GM21390 (cell line): ENCODE data around the gene FTCD.
"Not testable (repeated sequence)": the region's sequence is repeated elsewhere in the genome, so short reads cannot be mapped to it uniquely, and the experiment has no call there.

Experiments
- ATAC-seq: cut with Tn5 transposase; IDR thresholded peaks from one replicate; pipeline ENCODE4 v1.9.1; 2021; ENCODE audit not compliant: unreplicated experiment

Gene FTCD

DNA sequence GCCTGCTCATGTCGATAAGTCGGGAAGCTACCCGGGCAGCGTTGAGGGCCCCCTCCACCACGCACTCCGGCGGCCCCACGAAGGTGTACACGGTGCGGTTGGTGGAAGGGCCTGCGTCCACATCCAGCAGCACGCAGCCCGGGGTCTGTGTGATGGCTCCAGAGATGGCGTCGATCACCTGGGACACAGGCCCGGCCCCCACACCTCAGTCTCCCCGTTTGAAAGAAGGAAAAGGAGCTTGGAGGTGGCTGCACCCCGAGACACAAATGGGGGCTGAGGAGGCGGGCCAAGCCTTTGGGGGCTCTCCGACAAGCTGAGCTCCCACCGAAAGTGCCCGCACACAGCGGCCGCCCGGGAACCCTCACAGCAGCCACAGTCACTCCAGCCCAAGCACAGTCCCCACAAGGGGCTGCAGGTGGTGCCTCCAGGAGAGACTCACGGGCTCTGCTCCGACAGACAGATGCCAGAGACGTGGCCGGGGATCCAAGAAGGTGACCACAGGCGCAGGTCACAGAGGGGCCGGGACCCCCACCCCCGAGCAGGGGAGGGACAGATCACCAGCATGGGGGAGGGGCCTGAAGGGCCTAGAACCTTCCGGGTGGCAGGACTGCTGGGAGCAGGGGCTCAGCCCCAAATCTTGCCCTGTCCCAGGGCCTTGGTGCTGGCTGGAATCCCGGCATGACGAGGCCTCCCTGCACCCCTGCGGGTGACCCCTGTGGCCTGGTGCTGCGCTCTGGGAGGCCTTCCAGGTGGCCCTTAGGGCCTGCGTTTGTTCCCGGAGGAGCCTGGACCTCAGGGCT is 1.0 kb downstream of the FTCD start:
- ATAC-seq = no peak

DNA sequence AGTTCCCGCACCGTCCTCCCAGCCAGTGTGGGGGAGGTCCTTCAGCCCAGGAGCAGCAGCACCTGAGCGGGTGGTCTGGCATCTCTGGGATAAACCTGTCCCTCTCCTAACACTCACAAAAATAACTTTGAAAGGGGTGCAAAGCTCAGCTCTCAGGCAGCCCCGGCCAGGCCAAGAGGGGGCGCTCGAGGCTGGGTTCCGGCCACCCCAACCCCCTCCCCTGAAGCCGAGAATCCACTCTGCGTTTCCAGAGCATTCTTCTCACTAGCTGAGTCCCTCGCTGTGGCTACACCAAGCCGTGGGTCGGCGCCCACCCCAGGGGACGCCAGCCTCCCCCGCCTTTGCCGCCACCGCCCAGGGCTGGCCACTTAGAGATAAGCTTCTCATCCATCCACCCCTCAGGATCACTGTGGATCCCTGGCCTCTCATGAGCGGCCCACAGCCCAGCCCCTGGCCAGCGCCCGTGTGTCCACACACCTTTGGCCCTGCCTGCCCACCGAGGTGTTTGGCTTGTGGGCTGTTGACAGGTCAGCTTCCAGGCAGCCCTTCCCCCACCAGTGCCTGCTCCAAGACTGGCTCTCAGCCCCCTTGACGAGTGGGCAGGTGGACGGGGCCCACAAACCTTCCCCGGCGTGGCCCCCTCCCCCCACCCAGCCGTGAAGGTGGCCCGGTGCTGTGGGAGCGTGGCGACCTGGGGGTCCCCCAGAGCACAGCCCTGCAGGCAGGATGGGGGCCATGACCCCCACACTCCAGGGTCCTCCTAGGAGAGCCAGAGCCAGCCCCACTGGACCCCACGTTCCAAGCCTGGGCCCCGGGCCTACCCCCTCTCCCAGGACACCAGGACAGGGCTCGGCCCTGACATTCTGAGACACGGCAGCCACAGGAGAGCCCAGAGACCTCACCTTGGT is 1.9 kb downstream of the FTCD start:
- no peak for ATAC-seq

DNA sequence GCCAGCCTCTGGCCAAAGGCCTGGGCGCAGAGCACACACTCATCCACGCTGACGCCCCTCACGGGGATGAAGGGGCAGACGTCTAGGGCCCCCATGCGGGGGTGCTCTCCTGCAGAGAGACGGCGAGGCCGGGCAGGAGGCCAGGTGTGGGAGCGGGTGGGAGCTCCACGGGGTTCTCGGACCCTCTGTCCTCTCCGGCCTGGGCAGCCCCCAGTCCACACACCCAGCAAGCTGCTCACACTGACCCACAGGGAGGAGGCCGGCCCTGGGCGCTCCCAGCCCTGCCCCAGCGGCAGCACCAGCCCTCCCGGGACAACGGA is 2.5 kb downstream of the FTCD start:
- ATAC-seq = no peak

DNA sequence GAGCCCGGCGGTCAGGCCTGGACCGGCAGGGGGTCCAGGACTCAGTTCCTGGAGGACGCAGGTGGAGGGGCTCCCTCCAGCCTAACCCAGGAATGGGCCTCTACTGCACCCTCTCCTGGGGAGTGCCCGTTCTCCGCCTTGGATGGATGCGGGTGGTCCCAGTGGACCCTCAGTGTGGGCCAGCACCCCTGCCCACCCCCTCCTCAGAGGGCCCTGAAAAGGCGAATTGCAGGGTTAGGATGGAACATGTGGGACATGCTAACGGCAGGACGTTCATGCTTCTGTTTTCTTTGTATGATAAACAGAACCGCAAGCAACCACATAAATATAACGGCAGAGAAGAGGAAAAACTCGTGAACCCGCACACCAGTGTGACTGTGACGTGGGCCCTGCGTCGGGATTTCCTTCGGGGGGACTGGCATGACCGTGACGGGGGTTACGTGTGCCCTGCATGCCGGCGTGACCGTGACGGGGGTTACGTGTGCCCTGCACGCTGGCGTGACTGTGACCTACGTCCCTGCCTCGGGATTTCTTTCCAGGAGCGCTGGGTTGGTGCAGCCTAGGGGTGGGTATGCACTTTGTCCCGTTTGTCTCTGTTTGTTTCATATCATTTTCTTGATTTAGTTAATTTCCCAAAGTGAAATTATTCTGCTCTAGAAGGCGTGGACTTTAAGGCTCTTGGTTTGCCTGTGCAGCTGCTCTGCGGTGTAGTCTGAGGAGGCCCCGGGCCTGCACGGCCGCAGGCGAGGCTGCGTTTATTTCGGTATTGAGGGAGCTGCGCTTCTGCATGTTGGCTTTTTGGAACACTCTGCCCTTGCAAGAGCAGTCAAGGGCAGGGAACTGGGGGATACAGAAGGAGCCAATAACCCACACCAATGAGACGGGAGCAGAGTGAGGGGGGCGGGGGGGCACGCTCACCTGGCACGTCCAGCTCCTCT is 3.1 kb downstream of the FTCD start:
- no peak for ATAC-seq

DNA sequence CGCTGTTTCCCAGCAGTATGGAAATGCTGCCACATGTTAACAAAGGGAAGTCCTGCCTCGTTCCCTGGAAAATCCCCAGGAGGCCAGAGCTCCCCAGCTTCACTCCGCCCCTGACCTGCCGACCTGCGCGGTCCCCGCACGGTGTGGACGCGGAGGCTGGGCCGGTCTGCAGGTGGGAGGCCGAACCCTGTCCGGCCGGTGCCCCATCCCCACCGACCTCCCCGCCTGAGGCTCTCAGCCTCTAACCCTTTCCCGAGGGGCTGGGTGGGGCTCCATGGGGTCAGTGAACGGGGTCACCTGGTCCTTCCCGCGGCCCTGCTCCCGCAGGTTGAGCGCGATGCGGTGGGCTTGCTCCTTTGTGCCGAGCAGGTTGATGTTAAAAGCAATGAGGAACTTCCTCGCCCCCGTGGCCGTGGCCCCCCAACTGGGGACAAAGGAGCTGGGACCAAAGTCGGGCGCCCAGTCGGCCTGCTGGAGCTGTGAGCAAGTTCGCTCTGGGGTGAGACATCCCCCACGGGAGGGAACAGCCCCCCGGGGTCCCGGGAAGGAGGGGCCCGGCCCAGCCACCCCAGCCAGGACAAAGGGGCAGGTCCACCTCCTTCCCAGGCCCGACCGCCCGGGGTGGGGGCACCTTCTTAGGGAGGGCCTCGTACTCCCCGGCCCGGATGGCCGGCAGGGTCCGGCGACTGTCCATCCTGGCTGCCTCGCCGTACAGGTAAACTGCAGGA is 4.0 kb downstream of the FTCD start:
- no peak for ATAC-seq

DNA sequence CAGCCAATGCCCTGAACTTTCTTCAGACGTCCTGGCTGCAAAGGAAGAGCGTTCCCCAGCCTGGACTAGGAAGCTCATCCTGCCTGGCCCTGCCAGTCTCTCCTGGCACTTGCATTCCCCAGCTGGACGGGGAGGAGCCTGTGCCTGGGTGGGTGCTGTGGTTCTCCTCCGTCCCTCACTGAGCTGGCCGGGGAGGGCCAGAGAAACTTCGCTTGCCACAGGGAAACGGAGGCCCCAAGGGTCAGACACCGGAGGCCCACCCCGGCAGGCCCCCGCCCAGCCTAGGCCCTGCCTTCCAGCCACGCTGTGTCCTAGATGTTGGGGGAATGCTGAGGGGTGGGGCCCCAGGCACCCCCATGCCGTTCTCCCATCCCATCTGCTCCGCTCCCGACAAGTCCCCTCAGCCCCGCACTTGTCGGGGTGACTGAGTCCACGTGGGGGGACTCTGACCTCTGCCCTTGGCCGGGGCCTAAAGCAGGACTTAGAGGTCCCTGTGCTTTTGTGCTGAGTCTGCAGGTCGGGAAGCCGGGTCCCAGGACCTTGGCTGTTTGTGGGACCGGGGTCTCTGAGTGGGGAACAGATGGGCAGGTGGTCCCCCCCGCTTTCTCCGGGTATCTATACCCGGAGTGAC is 4.8 kb downstream of the FTCD start:
- ATAC-seq = no peak

DNA sequence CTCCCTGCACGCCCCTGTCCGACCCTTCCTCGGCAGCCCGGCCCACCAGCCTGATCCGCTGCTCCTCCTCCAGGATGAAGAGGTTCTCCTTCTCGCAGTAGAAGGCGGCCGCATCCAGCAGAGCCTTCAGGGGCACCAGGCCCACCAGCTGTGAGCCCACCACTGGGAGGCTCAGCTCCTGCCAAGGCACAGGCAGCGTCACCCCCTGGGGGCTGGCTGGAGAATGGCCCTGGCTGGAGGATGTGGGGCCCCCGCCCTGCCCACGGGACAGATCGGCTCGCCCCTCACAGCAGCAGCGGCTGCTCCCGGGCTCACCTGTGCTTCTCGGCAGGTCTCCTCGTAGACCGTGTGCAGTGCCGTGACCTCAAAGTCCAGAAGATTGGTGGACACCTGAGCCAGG is 5.3 kb downstream of the FTCD start:
- ATAC-seq = no peak

DNA sequence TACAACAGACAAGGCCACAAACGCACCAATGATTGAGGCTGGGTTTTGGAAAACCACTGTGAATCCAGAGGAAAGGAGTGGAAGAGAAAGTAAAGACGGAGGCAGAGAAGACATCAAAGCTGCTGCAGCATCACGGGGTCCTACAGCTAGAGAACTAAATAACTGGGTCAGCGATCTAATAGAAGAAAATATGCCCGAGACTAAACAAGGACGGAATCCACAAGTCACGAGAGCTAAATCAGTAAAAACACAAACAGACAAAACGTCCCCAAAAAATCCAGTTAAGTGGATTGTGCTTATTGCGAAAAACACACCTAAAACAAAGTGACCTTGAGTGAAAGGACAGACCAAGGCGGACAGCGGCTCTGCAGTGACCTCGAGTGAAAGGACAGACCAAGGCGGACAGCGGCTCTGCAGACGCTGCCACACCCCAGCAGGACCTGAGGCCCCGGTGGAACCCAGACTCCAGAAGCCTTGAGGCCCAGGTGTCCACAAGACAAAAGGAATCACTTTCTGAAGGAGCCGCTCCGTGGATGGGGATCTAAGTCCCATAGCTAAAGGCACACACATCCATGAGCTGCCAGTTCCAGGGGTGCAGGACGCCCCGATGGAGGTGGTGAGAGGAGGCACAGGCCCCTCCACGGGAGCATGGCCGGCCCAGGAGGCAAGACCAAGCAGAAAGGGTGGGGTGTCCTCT is 6.0 kb downstream of the FTCD start:
- ATAC-seq = no peak

DNA sequence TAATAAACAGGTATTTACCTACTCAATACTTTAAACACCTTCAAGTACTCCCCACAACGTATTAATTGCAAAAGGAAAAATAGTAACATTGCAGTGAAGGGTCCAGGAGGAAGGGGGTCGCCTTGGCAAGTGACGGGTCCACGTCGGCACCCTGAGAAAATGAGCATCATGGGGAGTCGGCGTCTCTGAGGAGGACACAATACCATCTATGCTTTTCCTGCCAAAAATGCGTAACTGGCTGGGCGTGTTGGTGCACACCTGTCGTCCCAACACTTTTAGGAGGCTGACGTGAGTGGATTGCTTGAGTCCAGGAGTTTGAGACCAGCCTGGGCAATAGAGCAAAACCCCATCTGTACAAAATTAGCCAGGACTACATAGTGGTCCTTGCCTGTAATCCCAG is 7.3 kb downstream of the FTCD start:
- no peak for ATAC-seq

DNA sequence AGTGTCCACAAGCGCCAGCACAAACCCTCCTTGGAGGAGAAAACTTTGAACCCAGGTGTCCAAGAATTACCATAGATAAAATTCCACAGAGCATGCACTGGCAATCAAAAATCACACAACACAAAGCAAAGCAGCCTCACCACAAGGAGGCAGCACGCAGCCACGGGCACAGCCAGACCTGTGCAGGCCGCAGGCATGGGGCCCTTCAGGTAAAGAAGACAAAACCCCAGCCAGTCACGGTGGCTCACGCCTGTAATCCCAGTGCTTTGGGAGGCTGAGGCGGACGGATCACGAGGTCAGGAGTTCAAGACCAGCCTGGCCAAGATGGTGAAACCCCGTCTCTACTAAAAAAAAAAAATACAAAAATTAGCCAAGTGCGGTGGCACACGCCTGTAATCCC is 8.0 kb downstream of the FTCD start:
- ATAC-seq = not testable (repeated sequence)

DNA sequence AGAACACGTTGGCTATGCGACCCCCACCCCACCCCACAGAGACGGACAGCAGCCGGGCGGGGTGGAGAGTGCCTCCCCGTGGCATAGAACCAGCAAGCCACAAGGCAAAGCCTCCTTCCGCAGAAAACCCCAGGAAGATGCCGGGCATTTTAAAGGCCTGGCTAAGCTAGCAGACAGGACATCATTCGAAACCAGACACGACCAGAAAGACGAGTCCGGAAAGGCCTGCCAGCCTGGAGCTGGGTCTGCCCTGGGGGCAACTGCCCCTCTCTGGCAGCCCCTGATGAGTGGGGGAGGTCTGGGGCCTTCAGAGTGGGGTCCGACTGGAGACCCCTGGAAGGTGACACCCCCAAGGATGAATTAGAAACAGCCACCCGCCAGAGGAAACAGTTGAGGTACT is 8.5 kb downstream of the FTCD start:
- ATAC-seq = no peak

DNA sequence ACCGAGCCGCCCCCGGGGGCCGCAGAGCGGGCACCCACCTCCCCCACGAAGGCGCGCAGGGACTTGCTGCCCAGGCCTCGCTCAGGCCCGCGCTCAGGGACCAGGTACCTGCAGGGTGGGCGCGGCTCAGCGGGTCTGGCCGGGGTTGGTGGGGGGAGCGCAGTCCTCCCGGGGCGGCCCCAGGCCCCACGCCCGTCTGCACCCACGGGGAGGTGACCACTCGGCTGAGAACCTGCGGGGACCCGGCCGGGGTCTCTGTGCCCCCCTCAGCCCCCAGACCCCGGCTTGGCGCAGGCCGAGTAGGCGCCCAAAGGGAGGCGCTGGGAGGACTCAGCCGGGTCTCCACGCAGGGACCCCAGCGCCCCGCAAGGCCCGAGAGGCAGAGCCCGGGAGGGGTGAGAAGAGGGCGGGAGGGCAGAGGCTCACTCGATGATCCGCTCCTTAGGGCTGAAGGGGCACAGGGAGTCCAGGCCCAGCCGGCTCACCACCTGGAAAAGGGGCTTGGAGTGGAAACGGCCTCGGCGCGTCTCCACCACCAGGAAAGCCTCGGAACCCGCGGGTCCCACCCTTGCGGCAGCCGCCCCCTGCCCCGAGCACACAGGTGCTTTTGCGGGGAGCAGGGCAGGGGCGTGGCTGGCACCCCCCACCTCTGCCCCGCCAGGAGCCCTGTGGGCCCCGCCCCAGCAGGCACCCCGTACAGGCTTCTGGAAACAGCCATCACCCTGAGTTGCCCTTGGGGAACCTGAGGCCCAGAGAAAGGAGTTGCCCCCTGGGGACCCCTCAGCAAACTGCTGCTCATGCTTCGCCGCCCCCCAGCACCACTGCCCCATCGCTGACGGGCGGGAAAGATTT is 9.3 kb downstream of the FTCD start:
- ATAC-seq = no peak

DNA sequence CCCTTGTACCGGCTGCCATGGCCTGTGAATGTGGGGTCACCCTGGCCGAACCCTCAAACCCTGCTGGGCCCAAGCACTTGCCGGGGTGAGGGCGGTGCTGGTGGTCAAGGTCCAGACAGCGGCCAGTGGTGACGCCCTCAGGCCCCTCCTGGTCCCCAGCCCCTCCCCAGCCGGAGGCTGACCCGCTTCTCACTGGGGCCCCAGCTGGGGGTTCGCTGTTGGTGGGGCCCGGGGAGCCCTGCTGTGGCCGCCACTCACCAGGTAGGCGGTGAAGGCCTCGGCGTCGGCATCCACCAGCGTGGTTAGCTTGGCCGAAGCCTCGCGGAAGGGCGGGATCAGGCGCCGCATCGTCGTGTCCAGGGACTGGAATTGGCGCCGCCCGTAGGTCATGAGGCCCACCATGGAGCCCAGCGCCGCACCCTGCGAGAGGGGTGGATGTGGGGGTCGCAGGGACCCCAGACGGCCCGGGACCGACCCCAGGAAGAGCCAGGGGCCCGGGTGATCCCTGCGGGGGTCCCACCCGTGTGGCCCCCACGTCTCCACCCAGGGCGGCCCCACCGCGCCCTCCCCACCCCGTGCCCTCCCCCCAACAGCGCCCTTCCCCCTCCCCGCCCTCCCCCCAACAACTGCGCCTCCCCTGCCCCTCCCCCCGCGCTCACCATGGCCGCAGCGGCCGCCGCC is 10.1 kb downstream of the FTCD start:
- ATAC-seq = no peak

DNA sequence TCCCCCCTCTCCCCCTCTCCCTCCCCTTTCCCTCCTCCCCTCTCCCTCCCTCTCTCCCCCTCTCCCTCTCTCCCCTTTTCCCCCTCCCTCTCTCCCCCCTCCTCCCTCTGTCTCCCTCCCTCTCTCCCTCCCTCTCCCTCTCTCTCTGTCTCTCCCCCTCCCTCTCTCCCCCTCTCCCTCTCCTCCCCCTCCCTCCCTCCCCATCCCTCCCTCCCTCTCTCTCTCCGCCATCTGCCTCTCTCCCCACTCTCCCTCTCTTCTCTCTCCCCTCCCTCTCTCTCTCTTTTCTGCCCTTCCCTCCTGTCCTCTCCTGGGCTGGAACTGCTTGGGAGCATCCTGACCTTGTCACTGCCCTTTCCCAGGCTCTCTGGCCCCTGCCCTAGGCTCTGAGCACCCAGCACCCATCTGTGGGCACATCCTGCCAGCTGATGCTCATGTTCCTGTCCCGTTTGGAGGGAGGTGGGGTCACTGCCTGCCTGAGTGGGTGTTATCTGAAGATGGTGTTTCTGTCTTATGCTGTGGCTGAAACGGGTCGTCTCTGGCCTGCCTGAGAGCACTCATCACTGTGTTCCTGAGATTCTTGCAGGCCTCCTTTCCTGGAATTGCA is 10.8 kb downstream of the FTCD start:
- ATAC-seq = no peak

DNA sequence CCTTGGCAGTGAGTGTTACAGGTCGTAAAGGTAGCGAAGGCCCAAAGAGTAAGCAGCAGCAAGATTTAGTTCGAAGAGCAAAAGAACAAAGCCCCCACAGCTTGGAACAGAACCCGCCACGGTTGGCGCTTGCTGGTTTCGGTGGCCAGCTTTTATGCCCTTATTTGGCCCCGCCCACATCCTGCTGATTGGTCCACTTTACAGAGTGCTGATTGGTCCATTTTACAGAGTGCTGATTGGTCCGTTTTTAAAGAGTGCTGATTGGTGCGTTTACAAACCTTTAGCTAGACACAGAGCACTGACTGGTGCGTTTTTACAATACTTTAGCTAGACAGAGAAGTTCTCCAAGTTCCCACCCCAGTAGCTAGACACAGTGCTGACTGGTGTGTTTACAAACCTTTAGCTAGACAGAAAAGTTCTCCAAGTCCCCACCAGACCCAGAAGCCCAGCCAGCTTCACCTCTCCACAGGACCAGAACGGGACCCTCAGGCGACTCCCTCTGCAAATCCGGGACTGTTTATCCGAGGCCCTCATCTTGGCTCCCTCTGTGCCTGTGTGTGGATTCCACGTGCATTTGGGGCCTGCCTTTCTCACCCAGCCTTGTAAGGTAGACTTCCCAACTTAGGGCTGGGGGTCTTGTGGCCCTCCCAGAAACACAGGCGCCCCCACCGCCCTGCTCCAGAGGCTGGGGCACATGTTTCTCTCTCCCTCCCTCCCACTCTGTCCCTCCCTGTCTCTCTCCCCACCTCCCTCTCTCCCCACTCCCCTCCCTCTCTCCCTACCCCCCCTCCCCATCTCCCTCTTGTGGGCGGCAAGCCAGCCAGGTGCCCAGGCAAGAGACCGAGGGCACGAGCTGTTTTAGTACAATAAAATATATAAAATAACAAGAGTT is 12.6 kb downstream of the FTCD start:
- no peak for ATAC-seq

DNA sequence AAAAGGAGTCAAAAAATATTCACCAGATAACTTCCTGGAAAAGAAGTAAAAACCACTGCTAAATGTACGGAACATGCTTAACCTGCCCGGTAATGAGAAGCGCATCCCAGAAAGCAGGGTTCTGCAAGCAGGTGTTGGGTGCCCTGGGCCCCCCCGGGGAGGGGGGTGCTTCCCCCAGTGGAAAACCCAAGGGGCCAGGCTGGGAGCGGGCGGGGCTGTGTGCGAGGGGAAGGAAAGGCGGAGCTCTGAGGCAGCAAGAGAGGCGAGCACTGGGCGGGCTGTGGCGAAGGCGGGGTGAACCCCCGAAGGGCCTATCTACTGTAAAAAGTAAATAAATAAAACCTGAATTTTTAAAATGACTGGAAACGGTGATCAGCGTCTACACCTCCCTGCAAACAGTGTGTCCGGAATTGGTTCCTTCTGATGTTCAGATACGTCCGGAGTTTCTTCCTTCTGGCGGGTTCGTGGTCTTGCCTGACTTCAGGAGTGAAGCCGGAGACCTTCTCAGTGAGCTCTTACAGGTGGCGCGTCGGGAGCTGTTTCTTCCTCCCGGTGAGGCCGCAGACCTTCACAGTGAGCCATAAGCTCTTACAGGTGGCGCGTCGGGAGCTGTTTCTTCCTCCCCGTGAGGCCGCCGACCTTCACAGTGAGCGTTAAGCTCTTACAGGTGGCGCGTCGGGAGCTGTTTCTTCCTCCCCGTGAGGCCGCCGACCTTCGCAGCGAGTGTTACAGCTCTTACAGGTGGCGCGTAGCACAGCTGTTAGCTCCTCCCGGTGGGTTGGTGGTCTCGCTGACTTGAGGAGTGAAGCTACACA is 13.4 kb downstream of the FTCD start:
- ATAC-seq = no peak
